Endothelial cell of umbilical vein (primary cell): ENCODE results near the gene ARRDC1. TPM values are rescaled to one million over a fixed set of nuclear protein-coding genes. Genes with fewer than 3 reads are reported as not detected.

ENCODE experiments used
- BruUV-seq: library from RNA; stranded (reverse); fragments of 400-500 nt; replicated peaks from 2 replicates; lab custom pipeline; 2021; lab: Mats Ljungman, UMichigan
- CTCF ChIA-PET: fragments of 300-600, 350-600 bp; sonication (Branson Sonifier 250); formaldehyde crosslinking; loops from one replicate; lab custom pipeline; 2021; ENCODE audit warnings: antibody characterized with exemption, inconsistent platforms; lab: Charles Lee
- POLR2A ChIA-PET: fragments of 300-600, 350-600 bp; sonication (Branson Sonifier 250); formaldehyde crosslinking; loops from one replicate; lab custom pipeline; 2021; ENCODE audit warnings: antibody characterized with exemption, inconsistent platforms; lab: Charles Lee
- DNase-seq: peaks from one replicate; pipeline ENCODE4 v3.0.0-alpha.2; 2011; ENCODE audit warnings: low read depth, low spot score
- FAIRE-seq: peaks from 2 replicates; lab custom pipeline; 2011; peaks lifted over from hg19 to GRCh38; lab: Jason Lieb, UNC
- H2AFZ ChIP-seq: 2 replicates; pipeline ENCODE4 v1.6.0; 2012; ENCODE audit warnings: low read depth, low read length, control low read depth, inconsistent platforms
- H3K27ac ChIP-seq: 2 replicates; pipeline ENCODE4 v1.5.1; 2011; ENCODE audit warnings: low read depth, mild to moderate bottlenecking, control low read depth, low read length, moderate library complexity; ENCODE audit not compliant: insufficient read depth
- H3K27me3 ChIP-seq, 2 experiments: 2 replicates each; pipeline versions ENCODE4 v1.6.0 to v1.6.1; 2011; ENCODE audit warnings: low read length in 2 of 2, mixed read lengths in 1 of 2; ENCODE audit not compliant: control insufficient read depth in 2 of 2, insufficient read depth in 2 of 2
- H3K36me3 ChIP-seq, 2 experiments: 2 replicates in 1 of 2; 3 replicates in 1 of 2; pipeline ENCODE4 v1.5.1; 2011; ENCODE audit warnings: low read length in 2 of 2, mild to moderate bottlenecking in 1 of 2, moderate library complexity in 1 of 2; ENCODE audit not compliant: control insufficient read depth in 2 of 2, insufficient read depth in 2 of 2; ENCODE audit errors: extremely low read depth in 1 of 2
- H3K4me1 ChIP-seq: 3 replicates; pipeline ENCODE4 v1.5.1; 2011; ENCODE audit warnings: mild to moderate bottlenecking, low read length; ENCODE audit not compliant: control insufficient read depth, insufficient read depth; ENCODE audit errors: extremely low read depth
- H3K4me2 ChIP-seq: 2 replicates; pipeline ENCODE4 v1.6.1; 2011; ENCODE audit warnings: low read length, control low read depth, mixed read lengths; ENCODE audit not compliant: insufficient read depth
- H3K4me3 ChIP-seq, 3 experiments: fragments of 200-600 bp in 1 of 3; sonication (generic), shearing (Covaris generic) in 1 of 3; replicated peaks in 1 of 3; 2 replicates each; pipeline ENCODE4 v1.5.1; 2011 to 2016; ENCODE audit warnings: control low read depth in 3 of 3, low read length in 3 of 3, mild to moderate bottlenecking in 2 of 3, inconsistent platforms in 1 of 3, low read depth in 1 of 3, moderate library complexity in 1 of 3; ENCODE audit not compliant: insufficient read depth in 1 of 3
- H3K79me2 ChIP-seq: 2 replicates; pipeline ENCODE4 v1.6.0; 2012; ENCODE audit warnings: low read length, inconsistent platforms; ENCODE audit not compliant: control insufficient read depth, insufficient read depth
- H3K9ac ChIP-seq: replicated peaks from 2 replicates; pipeline ENCODE3; 2011; ENCODE audit warnings: low read length, control low read depth; ENCODE audit not compliant: insufficient read depth; ENCODE audit errors: extremely low read depth
- H3K9me1 ChIP-seq: replicated peaks from 3 replicates; pipeline ENCODE4 v1.6.0; 2011; ENCODE audit warnings: mild to moderate bottlenecking, low read length; ENCODE audit not compliant: control insufficient read depth, insufficient read depth; ENCODE audit errors: extremely low read depth
- H3K9me3 ChIP-seq: replicated peaks from 2 replicates; pipeline ENCODE4 v1.5.1; 2012; ENCODE audit warnings: low read length, inconsistent platforms; ENCODE audit not compliant: control insufficient read depth, insufficient read depth
- H4K20me1 ChIP-seq: replicated peaks from 2 replicates; pipeline ENCODE3; 2011; ENCODE audit warnings: mild to moderate bottlenecking, low read length; ENCODE audit not compliant: control insufficient read depth, insufficient read depth; ENCODE audit errors: extremely low read depth
- EZH2 ChIP-seq: IDR thresholded peaks from 2 replicates; pipeline ENCODE4 v1.6.1; 2012; ENCODE audit warnings: borderline replicate concordance, low read depth, mild to moderate bottlenecking, moderate library complexity, low read length, inconsistent platforms; ENCODE audit not compliant: severe bottlenecking
- FOS ChIP-seq: IDR thresholded peaks from 2 replicates; pipeline ENCODE4 v1.6.1; 2011; ENCODE audit warnings: mild to moderate bottlenecking, low read length, moderate library complexity, borderline replicate concordance; ENCODE audit not compliant: insufficient read depth
- GATA2 ChIP-seq: IDR thresholded peaks from 2 replicates; pipeline ENCODE4 v1.7.0; 2011; ENCODE audit warnings: low read depth, mild to moderate bottlenecking, moderate library complexity, mixed read lengths, low read length; ENCODE audit not compliant: insufficient read length, insufficient read depth
- JUN ChIP-seq: IDR thresholded peaks from 2 replicates; pipeline ENCODE4 v1.6.1; 2011; ENCODE audit warnings: borderline replicate concordance, low read depth; ENCODE audit not compliant: insufficient read length, insufficient read depth
- MYC ChIP-seq: IDR thresholded peaks from one replicate; pipeline ENCODE4 v1.6.1; 2011; ENCODE audit warnings: mild to moderate bottlenecking, low read depth, low read length
- POLR2A ChIP-seq: IDR thresholded peaks from 2 replicates; pipeline ENCODE4 v1.6.1; 2012; ENCODE audit warnings: low read depth, mild to moderate bottlenecking, control low read depth, low read length
- POLR2AphosphoS5 ChIP-seq: IDR thresholded peaks from 2 replicates; pipeline ENCODE4 v1.6.1; 2012; ENCODE audit warnings: low read depth, mild to moderate bottlenecking, control low read depth, low read length, moderate library complexity; ENCODE audit not compliant: insufficient read depth
- dilution Hi-C: fragments of 300-500 bp; cut with MboI; formaldehyde crosslinking; loops from one replicate; pipeline ENCODE4 v1.15.0; 2019; ENCODE audit warnings: low sequenced_read_pairs; ENCODE audit not compliant: extremely low pct_ligation_motif_present
- intact Hi-C: fragments of 100-400 bp; cut with micrococcal nuclease; formaldehyde crosslinking; loops from one replicate; pipeline ENCODE4 v1.10.0; 2022
- polyA plus RNA-seq, 4 experiments: library from polyadenylated mRNA; depleted of rRNA in 3 of 4; stranded (reverse) in 3 of 4; unstranded in 1 of 4; fragments of >200 nt; gene quantifications; 2 replicates each; pipeline versions ENCODE4 v1.2.1 to v1.2.3, GENCODE V29; 2011 to 2012; ENCODE audit warnings: missing spikeins in 1 of 4
- total RNA-seq: library from RNA; stranded (reverse); gene quantifications from 2 replicates; pipeline ENCODE4 v1.2.3, GENCODE V29; 2021
- TF ChIP-seq, protein P1 (sequence below), 2 donors: IDR thresholded peaks; 1 replicate in 1 of 2; 2 replicates in 1 of 2; pipeline ENCODE4 v1.5.1; 2011; ENCODE audit warnings: low read length in 2 of 2, mild to moderate bottlenecking in 2 of 2, moderate library complexity in 2 of 2, control low read depth in 1 of 2, inconsistent platforms in 1 of 2, low read depth in 1 of 2; ENCODE audit not compliant: insufficient read depth in 1 of 2; ENCODE audit errors: extremely low read depth in 1 of 2
- TF ChIP-seq, protein P2 (sequence below): IDR thresholded peaks from 2 replicates; pipeline ENCODE4 v1.6.1; 2011; ENCODE audit not compliant: insufficient read depth, insufficient read length

The ARRDC1 gene
- total and polyA plus RNA-seq, 2 donors (not counting 3 experiments of a cell fraction or from before 2014, with no cell fraction given): 22.5 to 51.0 TPM

DNA sequence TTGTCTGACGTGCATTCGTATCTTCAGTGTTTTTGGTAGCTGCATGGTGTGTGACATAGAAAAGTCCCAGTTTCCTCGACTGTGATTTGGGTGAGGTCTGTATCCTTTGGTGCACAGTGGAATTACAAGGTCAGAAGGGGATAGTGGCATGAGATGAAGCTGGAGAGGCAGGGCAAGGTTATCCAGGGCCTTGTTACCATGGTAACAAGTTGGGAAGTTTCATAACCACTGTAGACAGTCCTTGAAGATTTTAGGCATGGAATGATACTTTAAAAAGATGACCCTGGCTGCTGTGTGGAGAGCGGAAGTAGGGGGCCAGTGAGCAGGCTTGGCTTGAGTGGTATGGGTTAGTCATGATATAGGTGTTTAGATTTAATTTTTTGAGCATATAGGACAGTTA, 25.2 kb downstream of the ARRDC1 start:
- H3K9me1 ChIP-seq: no peaks in the 10 kb centered on the region
- H3K4me1 ChIP-seq: peaks cover 22% of the 10 kb centered on the region
- H3K27ac ChIP-seq: no peak overlapping the region
- no peaks in the 10 kb centered on the region for H3K36me3 ChIP-seq
- H2AFZ ChIP-seq: no peak overlapping the region
- BruUV-seq: no TSS peak
- FAIRE-seq (no peak), DNase-seq (no peak)
- no peak for TF ChIP-seq JUN
- TF ChIP-seq, protein P1, sequence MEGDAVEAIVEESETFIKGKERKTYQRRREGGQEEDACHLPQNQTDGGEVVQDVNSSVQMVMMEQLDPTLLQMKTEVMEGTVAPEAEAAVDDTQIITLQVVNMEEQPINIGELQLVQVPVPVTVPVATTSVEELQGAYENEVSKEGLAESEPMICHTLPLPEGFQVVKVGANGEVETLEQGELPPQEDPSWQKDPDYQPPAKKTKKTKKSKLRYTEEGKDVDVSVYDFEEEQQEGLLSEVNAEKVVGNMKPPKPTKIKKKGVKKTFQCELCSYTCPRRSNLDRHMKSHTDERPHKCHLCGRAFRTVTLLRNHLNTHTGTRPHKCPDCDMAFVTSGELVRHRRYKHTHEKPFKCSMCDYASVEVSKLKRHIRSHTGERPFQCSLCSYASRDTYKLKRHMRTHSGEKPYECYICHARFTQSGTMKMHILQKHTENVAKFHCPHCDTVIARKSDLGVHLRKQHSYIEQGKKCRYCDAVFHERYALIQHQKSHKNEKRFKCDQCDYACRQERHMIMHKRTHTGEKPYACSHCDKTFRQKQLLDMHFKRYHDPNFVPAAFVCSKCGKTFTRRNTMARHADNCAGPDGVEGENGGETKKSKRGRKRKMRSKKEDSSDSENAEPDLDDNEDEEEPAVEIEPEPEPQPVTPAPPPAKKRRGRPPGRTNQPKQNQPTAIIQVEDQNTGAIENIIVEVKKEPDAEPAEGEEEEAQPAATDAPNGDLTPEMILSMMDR (IDR thresholded peaks at IDR 0.05; ENCODE audit: extremely low read depth in 1 of 2, insufficient read depth in 1 of 2, low read depth in 1 of 2, low read length in 2 of 2): no peak
- no peak for TF ChIP-seq POLR2AphosphoS5
- TF ChIP-seq EZH2: no peak
- TF ChIP-seq, protein P2, sequence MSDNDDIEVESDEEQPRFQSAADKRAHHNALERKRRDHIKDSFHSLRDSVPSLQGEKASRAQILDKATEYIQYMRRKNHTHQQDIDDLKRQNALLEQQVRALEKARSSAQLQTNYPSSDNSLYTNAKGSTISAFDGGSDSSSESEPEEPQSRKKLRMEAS: no peak
- TF ChIP-seq GATA2: no peak
- TF ChIP-seq MYC: no peak
- no peak for TF ChIP-seq FOS
- TF ChIP-seq POLR2A: no peak
- no peaks in the 10 kb centered on the region for H3K9me3 ChIP-seq
- H3K4me2 ChIP-seq: no peak overlapping the region
- no peak overlapping the region for H3K9ac ChIP-seq
- ChIA-PET POLR2A (no interaction called here), CTCF (no interaction called here)
- dilution Hi-C loops (no loop called here), intact Hi-C loops (no loop called here)
- H4K20me1 ChIP-seq: peaks cover 6% of the 10 kb centered on the region
- peaks cover 88% of the 10 kb centered on the region for H3K79me2 ChIP-seq
- no peaks in the 10 kb centered on the region for H3K27me3 ChIP-seq
- H3K4me3 ChIP-seq: no peak overlapping the region
